GM23338 (cell line): ENCODE measurements around the gene GPANK1. TPM values are rescaled to one million over a fixed set of nuclear protein-coding genes. Genes with fewer than 3 reads are reported as not detected.
A peak's percentile ranks its signal among the peaks of the same experiment; 100 is the strongest.

Experiments
- ATAC-seq: fragments of 200-7000 bp; cut with Tn5 transposase; 3 replicates; pipeline ENCODE4 v1.9.1; 2020
- DNase-seq: peaks from one replicate; pipeline ENCODE4 v3.0.0-alpha.2; 2015; ENCODE audit warnings: low spot score
- H2AFZ ChIP-seq: fragments of 200-600 bp; sonication (generic); 2 replicates; pipeline ENCODE4 v1.8.0; 2016; ENCODE audit warnings: antibody characterized with exemption, mild to moderate bottlenecking, moderate library complexity
- H3F3A ChIP-seq: fragments of 200-600 bp; sonication (generic); replicated peaks from 2 replicates; pipeline ENCODE4 v1.8.0; 2017; ENCODE audit warnings: antibody characterized with exemption, mixed run types, low read depth
- H3K27ac ChIP-seq: fragments of 200-600 bp; sonication (generic); 2 replicates; pipeline ENCODE4 v1.6.1; 2016; ENCODE audit warnings: low read depth
- H3K27me3 ChIP-seq: fragments of 200-600 bp; sonication (generic); 2 replicates; pipeline ENCODE4 v1.8.0; 2016; ENCODE audit warnings: mild to moderate bottlenecking, mixed run types, moderate library complexity; ENCODE audit not compliant: insufficient read depth
- H3K36me3 ChIP-seq: fragments of 200-600 bp; sonication (generic); 2 replicates; pipeline ENCODE4 v1.8.0; 2016; ENCODE audit warnings: mild to moderate bottlenecking; ENCODE audit not compliant: insufficient read depth
- H3K4me1 ChIP-seq: fragments of 200-600 bp; sonication (generic); 2 replicates; pipeline ENCODE4 v1.8.0; 2016; ENCODE audit warnings: mild to moderate bottlenecking, moderate library complexity; ENCODE audit not compliant: insufficient read depth
- H3K4me2 ChIP-seq: fragments of 200-600 bp; sonication (generic); 2 replicates; pipeline ENCODE4 v1.7.1; 2017; ENCODE audit warnings: mixed run types
- H3K4me3 ChIP-seq: fragments of 200-600 bp; sonication (generic); 2 replicates; pipeline ENCODE4 v1.6.1; 2016; ENCODE audit warnings: mixed run types
- H3K79me2 ChIP-seq: fragments of 200-600 bp; sonication (generic); replicated peaks from 2 replicates; pipeline ENCODE4 v1.8.0; 2017; ENCODE audit warnings: mild to moderate bottlenecking; ENCODE audit not compliant: insufficient read depth
- H3K9me2 ChIP-seq: fragments of 200-600 bp; sonication (generic); 2 replicates; pipeline ENCODE4 v1.8.0; 2017; ENCODE audit not compliant: insufficient read depth
- H4K20me1 ChIP-seq: fragments of 200-600 bp; sonication (generic); replicated peaks from 2 replicates; pipeline ENCODE4 v1.8.0; 2017; ENCODE audit warnings: mild to moderate bottlenecking; ENCODE audit not compliant: insufficient read depth
- H3K27ac Mint-ChIP-seq: 2 replicates; pipeline ENCODE4 v1.8.0; 2020; ENCODE audit warnings: inconsistent platforms, mild to moderate bottlenecking, moderate library complexity, mixed read lengths
- H3K27me3 Mint-ChIP-seq: 3 replicates; pipeline ENCODE4 v1.8.0; 2022; ENCODE audit warnings: low read depth, mild to moderate bottlenecking, moderate library complexity, mixed read lengths, inconsistent platforms; ENCODE audit not compliant: insufficient read depth, poor library complexity
- H3K36me3 Mint-ChIP-seq: 3 replicates; pipeline ENCODE4 v1.8.0; 2021; ENCODE audit warnings: low read depth, mild to moderate bottlenecking, inconsistent platforms, moderate library complexity, mixed read lengths
- H3K4me1 Mint-ChIP-seq: 3 replicates; pipeline ENCODE4 v1.8.0; 2020; ENCODE audit warnings: mild to moderate bottlenecking, inconsistent platforms, mixed read lengths
- H3K4me3 Mint-ChIP-seq: 3 replicates; pipeline ENCODE4 v1.8.0; 2021; ENCODE audit warnings: moderate library complexity, mild to moderate bottlenecking, inconsistent platforms, mixed read lengths
- H3K9me3 Mint-ChIP-seq: 3 replicates; pipeline ENCODE4 v1.8.0; 2020; ENCODE audit warnings: moderate library complexity, mild to moderate bottlenecking, inconsistent platforms, mixed read lengths
- CREB1 ChIP-seq: fragments of 250-450 bp; sonication (Bioruptor Pico); IDR thresholded peaks from 2 replicates; pipeline ENCODE4 v1.5.0; 2020; ENCODE audit warnings: low read depth, mild to moderate bottlenecking, moderate library complexity
- EZH2 ChIP-seq: fragments of 200-600 bp; sonication (generic); IDR thresholded peaks from one replicate; pipeline ENCODE4 v1.8.0; 2017; ENCODE audit warnings: antibody characterized with exemption, mild to moderate bottlenecking, low read depth; ENCODE audit not compliant: unreplicated experiment
- JUNB ChIP-seq: IDR thresholded peaks from one replicate; pipeline ENCODE4 v1.6.1; 2016; ENCODE audit warnings: antibody characterized with exemption; ENCODE audit not compliant: unreplicated experiment
- POLR2AphosphoS5 ChIP-seq: IDR thresholded peaks from 2 replicates; pipeline ENCODE4 v1.6.1; 2016; ENCODE audit warnings: antibody characterized with exemption, low read depth
- STAT1 ChIP-seq: IDR thresholded peaks from one replicate; pipeline ENCODE4 v1.6.1; 2016; ENCODE audit warnings: antibody characterized with exemption; ENCODE audit not compliant: unreplicated experiment
- polyA plus RNA-seq: library from polyadenylated mRNA; unstranded; fragments of >200 nt; fragmentation: Nextera tagmentation; extraction: Ambion mirVana; gene quantifications from 2 replicates; pipeline ENCODE4 v1.2.1, GENCODE V29; 2016
- total RNA-seq: library from RNA; depleted of rRNA; stranded (reverse); fragments of >200 nt; shearing (Covaris generic); gene quantifications from 2 replicates; pipeline ENCODE4 v1.2.3, GENCODE V29; 2014
- TF ChIP-seq, protein P1 (sequence below): IDR thresholded peaks from 2 replicates; pipeline ENCODE4 v1.6.1; 2016; ENCODE audit warnings: antibody characterized with exemption
- TF ChIP-seq, protein P2 (sequence below), 2 experiments: fragments of 200-600 bp in 1 of 2; sonication (generic) in 1 of 2; conservative IDR thresholded peaks; 2 replicates each; pipeline versions ENCODE4 v1.5.1 to v1.6.1; 2016 to 2017; ENCODE audit warnings: antibody characterized with exemption in 2 of 2, low read depth in 2 of 2, mild to moderate bottlenecking in 2 of 2, moderate library complexity in 1 of 2

Gene GPANK1
- total and polyA plus RNA-seq, 2 experiments from 2014 or later, result 27.1 to 49.2 TPM

DNA sequence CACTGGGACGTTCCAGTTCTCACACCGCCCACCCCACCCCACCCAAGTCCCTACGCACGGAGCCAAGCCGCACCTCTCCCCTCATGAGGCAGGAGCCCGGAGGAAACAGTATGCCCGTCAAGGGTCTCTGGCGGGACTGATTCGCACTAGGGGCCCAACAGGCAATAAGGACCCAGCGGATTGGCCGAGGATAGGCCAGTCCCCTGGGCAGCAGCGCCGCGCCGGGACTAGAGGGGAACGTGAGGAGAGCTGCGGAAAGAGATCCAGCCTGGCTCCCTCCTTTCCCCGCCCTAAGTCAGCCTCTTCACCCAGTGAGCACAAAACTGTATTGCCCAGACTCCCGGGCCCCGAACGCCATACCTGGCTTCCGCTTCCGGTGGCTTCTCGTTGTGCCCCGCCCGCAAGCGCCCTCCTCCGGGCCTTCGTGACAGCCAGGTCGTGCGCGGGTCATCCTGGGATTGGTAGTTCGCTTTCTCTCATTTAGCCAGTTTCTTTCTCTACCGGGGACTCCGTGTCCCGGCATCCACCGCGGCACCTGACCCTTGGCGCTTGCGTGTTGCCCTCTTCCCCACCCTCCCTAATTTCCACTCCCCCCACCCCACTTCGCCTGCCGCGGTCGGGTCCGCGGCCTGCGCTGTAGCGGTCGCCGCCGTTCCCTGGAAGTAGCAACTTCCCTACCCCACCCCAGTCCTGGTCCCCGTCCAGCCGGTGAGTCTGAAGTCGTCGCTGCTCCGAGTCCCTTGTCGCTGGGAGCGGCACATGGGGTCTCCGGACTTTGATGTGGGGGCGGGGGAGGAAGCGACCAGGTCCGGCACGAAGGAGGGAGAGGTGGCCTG lies 922 bp upstream of the GPANK1 start, which contains the start of gene CSNK2B:
CSNK2B (plus strand) TSS at position 580 of the 836 bp plus-strand sequence. CDS start 752 bp downstream, outside the sequence.
- H3K4me1 Mint-ChIP-seq, result peaks cover 34% of the 10 kb centered on the region
- Histone ChIP-seq H3K36me3 (peaks cover 41% of the 10 kb centered on the region), H2AFZ (peak within 1 kb of the TSS; percentile 1; the same call in 1 of the 2 replicates), H3K4me3 (peak within 1 kb of the TSS; percentile 97), H3K79me2 (peaks cover 46% of the 10 kb centered on the region), H3K4me1 (peaks cover 22% of the 10 kb centered on the region), H3K27me3 (no peaks in the 10 kb centered on the region), H3F3A (peaks cover 18% of the 10 kb centered on the region; the same call in 1 of the 2 replicates), H3K4me2 (peak within 1 kb of the TSS; percentile 98), H4K20me1 (peaks cover 12% of the 10 kb centered on the region), H3K9me2 (no peaks in the 10 kb centered on the region), H3K27ac (peak within 1 kb of the TSS; percentile 94)
- DNase-seq (peak; percentile 100), ATAC-seq (peak; percentile 86)
- H3K27me3 Mint-ChIP-seq, result peaks cover 14% of the 10 kb centered on the region
- peaks cover 85% of the 10 kb centered on the region for H3K36me3 Mint-ChIP-seq
- TF ChIP-seq, protein P1, sequence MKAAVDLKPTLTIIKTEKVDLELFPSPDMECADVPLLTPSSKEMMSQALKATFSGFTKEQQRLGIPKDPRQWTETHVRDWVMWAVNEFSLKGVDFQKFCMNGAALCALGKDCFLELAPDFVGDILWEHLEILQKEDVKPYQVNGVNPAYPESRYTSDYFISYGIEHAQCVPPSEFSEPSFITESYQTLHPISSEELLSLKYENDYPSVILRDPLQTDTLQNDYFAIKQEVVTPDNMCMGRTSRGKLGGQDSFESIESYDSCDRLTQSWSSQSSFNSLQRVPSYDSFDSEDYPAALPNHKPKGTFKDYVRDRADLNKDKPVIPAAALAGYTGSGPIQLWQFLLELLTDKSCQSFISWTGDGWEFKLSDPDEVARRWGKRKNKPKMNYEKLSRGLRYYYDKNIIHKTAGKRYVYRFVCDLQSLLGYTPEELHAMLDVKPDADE, result peak; percentile 91
- TF ChIP-seq CREB1 (peak; percentile 80), STAT1 (no peak), POLR2AphosphoS5 (peak; percentile 63), JUNB (no peak)
- peak within 1 kb of the TSS; percentile 93 for H3K4me3 Mint-ChIP-seq
- no peaks in the 10 kb centered on the region; the same call in 2 of the 3 replicates for H3K9me3 Mint-ChIP-seq
- H3K27ac Mint-ChIP-seq, result peak within 1 kb of the TSS; percentile 98

DNA sequence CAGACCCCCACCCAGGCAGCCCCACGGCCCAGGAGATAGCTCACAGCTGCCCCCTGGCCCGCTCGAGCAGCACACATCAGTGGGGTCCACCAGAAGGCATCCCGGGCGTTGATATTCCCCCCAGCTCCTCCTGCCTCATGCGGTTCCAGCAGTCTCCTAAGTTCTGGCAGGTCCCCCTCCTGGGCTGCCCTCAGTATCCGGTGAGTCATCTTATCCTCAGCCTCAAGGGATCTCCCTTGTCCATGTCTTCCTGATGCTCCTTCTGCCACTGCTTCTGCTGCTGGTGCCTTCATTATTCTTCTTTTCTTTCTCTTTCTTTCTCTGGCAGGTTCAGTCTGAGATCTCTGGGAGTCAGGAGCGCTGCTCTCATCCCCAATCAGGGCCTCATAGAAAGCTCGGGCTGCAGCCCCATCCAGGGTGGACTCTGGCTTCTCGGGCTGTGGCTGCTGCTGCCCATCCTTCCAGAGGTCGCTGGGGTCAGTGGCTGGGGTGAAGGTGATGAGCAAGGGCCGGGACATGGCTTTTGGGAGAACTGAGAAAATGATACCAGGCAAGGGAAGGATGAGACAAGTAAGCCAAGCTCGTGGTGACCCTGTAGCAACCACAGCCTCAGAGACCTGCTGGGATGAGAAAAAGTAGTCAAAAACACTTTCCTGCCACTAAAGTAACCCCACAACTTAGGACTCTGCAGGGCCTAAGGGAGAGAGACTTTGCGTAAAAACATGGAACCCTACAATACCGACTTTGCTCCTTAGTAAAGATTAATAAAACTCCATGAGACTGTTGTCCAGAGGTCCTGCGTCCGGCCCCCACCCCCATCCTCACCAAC lies 622 bp downstream of the GPANK1 start:
- H3K36me3 Mint-ChIP-seq, result peaks cover 69% of the 10 kb centered on the region
- H4K20me1 ChIP-seq, result peaks cover 12% of the 10 kb centered on the region
- no peaks in the 10 kb centered on the region; the same call in 2 of the 3 replicates for H3K9me3 Mint-ChIP-seq
- peak overlapping the region; percentile 98 for H3K27ac Mint-ChIP-seq
- H3F3A ChIP-seq, result peaks cover 21% of the 10 kb centered on the region; the same call in 1 of the 2 replicates
- no peaks in the 10 kb centered on the region for H3K27me3 ChIP-seq
- TF ChIP-seq POLR2AphosphoS5, result no peak
- no peak for TF ChIP-seq CREB1
- TF ChIP-seq, protein P1, result no peak
- no peak for TF ChIP-seq JUNB
- no peak for TF ChIP-seq EZH2
- TF ChIP-seq, protein P2, sequence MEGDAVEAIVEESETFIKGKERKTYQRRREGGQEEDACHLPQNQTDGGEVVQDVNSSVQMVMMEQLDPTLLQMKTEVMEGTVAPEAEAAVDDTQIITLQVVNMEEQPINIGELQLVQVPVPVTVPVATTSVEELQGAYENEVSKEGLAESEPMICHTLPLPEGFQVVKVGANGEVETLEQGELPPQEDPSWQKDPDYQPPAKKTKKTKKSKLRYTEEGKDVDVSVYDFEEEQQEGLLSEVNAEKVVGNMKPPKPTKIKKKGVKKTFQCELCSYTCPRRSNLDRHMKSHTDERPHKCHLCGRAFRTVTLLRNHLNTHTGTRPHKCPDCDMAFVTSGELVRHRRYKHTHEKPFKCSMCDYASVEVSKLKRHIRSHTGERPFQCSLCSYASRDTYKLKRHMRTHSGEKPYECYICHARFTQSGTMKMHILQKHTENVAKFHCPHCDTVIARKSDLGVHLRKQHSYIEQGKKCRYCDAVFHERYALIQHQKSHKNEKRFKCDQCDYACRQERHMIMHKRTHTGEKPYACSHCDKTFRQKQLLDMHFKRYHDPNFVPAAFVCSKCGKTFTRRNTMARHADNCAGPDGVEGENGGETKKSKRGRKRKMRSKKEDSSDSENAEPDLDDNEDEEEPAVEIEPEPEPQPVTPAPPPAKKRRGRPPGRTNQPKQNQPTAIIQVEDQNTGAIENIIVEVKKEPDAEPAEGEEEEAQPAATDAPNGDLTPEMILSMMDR (conservative IDR thresholded peaks at IDR 0.05; ENCODE audit: low read depth in 2 of 2), result peak in 1 of 2 experiments; percentile 8; a peak in 1 of 4 replicates
- peak overlapping the region; percentile 94 for H3K27ac ChIP-seq
- H3K4me2 ChIP-seq, result peak overlapping the region; percentile 89
- H3K9me2 ChIP-seq, result no peaks in the 10 kb centered on the region
- DNase-seq (no peak), ATAC-seq (no peak)
- peak overlapping the region; percentile 97 for H3K4me3 ChIP-seq
- H2AFZ ChIP-seq, result no peak overlapping the region
- H3K4me3 Mint-ChIP-seq, result peak overlapping the region; percentile 93
- peaks cover 43% of the 10 kb centered on the region for H3K4me1 Mint-ChIP-seq
- peaks cover 56% of the 10 kb centered on the region for H3K79me2 ChIP-seq
- peaks cover 26% of the 10 kb centered on the region for H3K4me1 ChIP-seq
- peaks cover 34% of the 10 kb centered on the region for H3K36me3 ChIP-seq
- H3K27me3 Mint-ChIP-seq, result peaks cover 23% of the 10 kb centered on the region
